ENCODE results near the gene SMPX. TPM values are rescaled to one million over a fixed set of nuclear protein-coding genes. Genes with fewer than 3 reads are reported as not detected.

Gene SMPX
- total RNA-seq, 1 donor from 2014 or later: 3.5 TPM

GRCh38 chrX:21711129-21711847, 46.6 kb downstream of the SMPX start:
- Mint-ChIP-seq H3K4me3 (no peak overlapping the region), H3K4me1 (peaks cover 6% of the 10 kb centered on the region), H3K27ac (no peak overlapping the region), H3K36me3 (no peaks in the 10 kb centered on the region), H3K9me3 (peaks cover 31% of the 10 kb centered on the region), H3K27me3 (ENCODE audit: low read depth) (no peaks in the 10 kb centered on the region)
- TF ChIP-seq CTCF (IDR thresholded peaks at IDR 0.05; ENCODE audit: unreplicated experiment): no peak
- DNase-seq (ENCODE audit: low spot score in 2 of 2, unreplicated experiment in 2 of 2): no peak

- no peak overlapping the region for H3K27ac Mint-ChIP-seq
- no peak for TF ChIP-seq CTCF (IDR thresholded peaks at IDR 0.05; ENCODE audit: unreplicated experiment)
- no peak for DNase-seq (ENCODE audit: low spot score in 2 of 2, unreplicated experiment in 2 of 2)
- H3K4me1 Mint-ChIP-seq: no peaks in the 10 kb centered on the region
- no peaks in the 10 kb centered on the region for H3K36me3 Mint-ChIP-seq
- H3K4me3 Mint-ChIP-seq: no peak overlapping the region
- no peaks in the 10 kb centered on the region for H3K27me3 Mint-ChIP-seq (ENCODE audit: low read depth)
- peaks cover 18% of the 10 kb centered on the region for H3K9me3 Mint-ChIP-seq
Measured at GRCh38 chrX:21708116-21708515, 49.8 kb downstream of the SMPX start.

- H3K27me3 Mint-ChIP-seq (ENCODE audit: low read depth): no peaks in the 10 kb centered on the region
- H3K9me3 Mint-ChIP-seq: peaks cover 14% of the 10 kb centered on the region
- no peak overlapping the region for H3K4me3 Mint-ChIP-seq
- no peak overlapping the region for H3K27ac Mint-ChIP-seq
- TF ChIP-seq CTCF (IDR thresholded peaks at IDR 0.05; ENCODE audit: unreplicated experiment): no peak
- no peaks in the 10 kb centered on the region for H3K36me3 Mint-ChIP-seq
- no peaks in the 10 kb centered on the region for H3K4me1 Mint-ChIP-seq
- DNase-seq (ENCODE audit: low spot score in 2 of 2, unreplicated experiment in 2 of 2): no peak
Measured at GRCh38 chrX:21705225-21705624, 52.7 kb downstream of the SMPX start.

GRCh38 chrX:21702725-21703124, 55.2 kb downstream of the SMPX start:
- H3K27ac Mint-ChIP-seq: no peak overlapping the region
- peaks cover 11% of the 10 kb centered on the region for H3K9me3 Mint-ChIP-seq
- H3K4me3 Mint-ChIP-seq: no peak overlapping the region
- TF ChIP-seq CTCF (IDR thresholded peaks at IDR 0.05; ENCODE audit: unreplicated experiment): no peak
- H3K4me1 Mint-ChIP-seq: no peaks in the 10 kb centered on the region
- DNase-seq (ENCODE audit: low spot score in 2 of 2, unreplicated experiment in 2 of 2): no peak
- no peaks in the 10 kb centered on the region for H3K36me3 Mint-ChIP-seq
- H3K27me3 Mint-ChIP-seq (ENCODE audit: low read depth): no peaks in the 10 kb centered on the region

- no peaks in the 10 kb centered on the region for H3K27me3 Mint-ChIP-seq (ENCODE audit: low read depth)
- H3K27ac Mint-ChIP-seq: no peak overlapping the region
- TF ChIP-seq CTCF (IDR thresholded peaks at IDR 0.05; ENCODE audit: unreplicated experiment): no peak
- H3K4me1 Mint-ChIP-seq: no peaks in the 10 kb centered on the region
- H3K36me3 Mint-ChIP-seq: no peaks in the 10 kb centered on the region
- DNase-seq (ENCODE audit: low spot score in 2 of 2, unreplicated experiment in 2 of 2): no peak
- no peaks in the 10 kb centered on the region for H3K9me3 Mint-ChIP-seq
- H3K4me3 Mint-ChIP-seq: no peak overlapping the region
Measured at GRCh38 chrX:21700967-21701366, 56.9 kb downstream of the SMPX start.

Measured in mesothelial cell of epicardium (in vitro differentiated cells).